HFFc6 (cell line): ENCODE measurements around the gene IL1RAPL1. TPM values are rescaled to one million over a fixed set of nuclear protein-coding genes. Genes with fewer than 3 reads are reported as not detected.

Source experiments
- DNase-seq: peaks from one replicate; pipeline ENCODE4 v3.0.0-alpha.2; 2018
- H3K27ac Mint-ChIP-seq: 2 replicates; pipeline ENCODE4 v1.8.0; 2020; ENCODE audit warnings: mild to moderate bottlenecking, mixed read lengths
- H3K27me3 Mint-ChIP-seq: 2 replicates; pipeline ENCODE4 v1.8.0; 2021; ENCODE audit warnings: mild to moderate bottlenecking, moderate library complexity, mixed read lengths; ENCODE audit not compliant: insufficient read depth
- H3K36me3 Mint-ChIP-seq: 2 replicates; pipeline ENCODE4 v1.8.0; 2021; ENCODE audit warnings: low read depth, mixed read lengths
- H3K4me1 Mint-ChIP-seq: 2 replicates; pipeline ENCODE4 v1.8.0; 2020; ENCODE audit warnings: low read depth, mixed read lengths
- H3K4me3 Mint-ChIP-seq: 2 replicates; pipeline ENCODE4 v1.8.0; 2020; ENCODE audit warnings: mild to moderate bottlenecking, moderate library complexity, mixed read lengths
- H3K9me3 Mint-ChIP-seq: 2 replicates; pipeline ENCODE4 v1.8.0; 2020; ENCODE audit warnings: mild to moderate bottlenecking, mixed read lengths
- total RNA-seq, 6 experiments: library from RNA; stranded (reverse); fragmentation: NEBNext Ultra II Directional; extraction: Animal tissue kit (Norgen Biotek cat#: 25700); gene quantifications; 2 replicates in 1 of 6; 3 replicates in 5 of 6; pipeline ENCODE4 v1.2.3, GENCODE V29; 2021
- TF ChIP-seq, protein P1 (sequence below): fragments of 200-600 bp; sonication (generic); IDR thresholded peaks from 2 replicates; pipeline ENCODE4 v1.5.0; 2021; ENCODE audit warnings: antibody characterized with exemption, mild to moderate bottlenecking

IL1RAPL1 gene
- total RNA-seq, 6 experiments from 2014 or later, result not detected

DNA sequence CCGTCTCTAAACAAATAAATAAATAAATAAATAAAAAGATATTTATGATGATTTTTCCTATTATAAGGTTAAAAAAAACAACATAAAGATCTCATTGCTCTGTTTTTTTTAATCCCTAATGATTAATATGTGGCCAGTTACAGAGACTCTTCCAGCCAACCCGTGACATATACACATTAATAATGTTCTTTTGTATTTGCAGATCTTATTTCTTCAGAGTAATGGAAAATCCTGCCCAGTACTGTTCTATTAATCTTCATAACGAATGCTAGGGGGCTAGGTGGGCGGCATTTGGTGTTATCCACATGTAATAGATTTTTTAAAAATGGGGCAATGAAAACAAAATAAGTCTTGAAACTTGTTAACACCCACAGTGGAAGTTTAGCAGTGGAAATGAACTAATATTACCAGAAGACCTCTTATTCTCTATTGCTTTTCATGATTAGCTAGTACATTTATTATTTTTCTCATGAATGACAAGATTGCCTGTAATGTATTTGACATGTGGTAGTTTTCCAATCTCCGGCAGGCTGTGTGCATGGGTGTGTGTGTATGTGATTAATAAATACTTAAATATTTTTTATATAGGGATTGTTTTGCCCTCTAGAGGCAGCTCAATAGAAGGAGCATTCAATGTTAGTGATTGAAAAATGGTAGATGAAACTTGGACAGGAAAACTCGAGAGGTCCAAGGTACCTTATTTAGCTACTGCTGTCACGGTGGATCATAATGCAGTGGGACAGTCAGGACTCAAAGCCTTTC is 457.4 kb downstream of the IL1RAPL1 start:
- no peaks in the 10 kb centered on the region; the same call in 1 of the 2 replicates for H3K9me3 Mint-ChIP-seq
- H3K36me3 Mint-ChIP-seq, result no peaks in the 10 kb centered on the region
- no peaks in the 10 kb centered on the region for H3K27me3 Mint-ChIP-seq
- TF ChIP-seq, protein P1, sequence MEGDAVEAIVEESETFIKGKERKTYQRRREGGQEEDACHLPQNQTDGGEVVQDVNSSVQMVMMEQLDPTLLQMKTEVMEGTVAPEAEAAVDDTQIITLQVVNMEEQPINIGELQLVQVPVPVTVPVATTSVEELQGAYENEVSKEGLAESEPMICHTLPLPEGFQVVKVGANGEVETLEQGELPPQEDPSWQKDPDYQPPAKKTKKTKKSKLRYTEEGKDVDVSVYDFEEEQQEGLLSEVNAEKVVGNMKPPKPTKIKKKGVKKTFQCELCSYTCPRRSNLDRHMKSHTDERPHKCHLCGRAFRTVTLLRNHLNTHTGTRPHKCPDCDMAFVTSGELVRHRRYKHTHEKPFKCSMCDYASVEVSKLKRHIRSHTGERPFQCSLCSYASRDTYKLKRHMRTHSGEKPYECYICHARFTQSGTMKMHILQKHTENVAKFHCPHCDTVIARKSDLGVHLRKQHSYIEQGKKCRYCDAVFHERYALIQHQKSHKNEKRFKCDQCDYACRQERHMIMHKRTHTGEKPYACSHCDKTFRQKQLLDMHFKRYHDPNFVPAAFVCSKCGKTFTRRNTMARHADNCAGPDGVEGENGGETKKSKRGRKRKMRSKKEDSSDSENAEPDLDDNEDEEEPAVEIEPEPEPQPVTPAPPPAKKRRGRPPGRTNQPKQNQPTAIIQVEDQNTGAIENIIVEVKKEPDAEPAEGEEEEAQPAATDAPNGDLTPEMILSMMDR, result no peak; the same call in 1 of the 2 replicates
- no peaks in the 10 kb centered on the region for H3K4me1 Mint-ChIP-seq
- no peak for DNase-seq
- no peak overlapping the region for H3K27ac Mint-ChIP-seq
- H3K4me3 Mint-ChIP-seq, result no peak overlapping the region

DNA sequence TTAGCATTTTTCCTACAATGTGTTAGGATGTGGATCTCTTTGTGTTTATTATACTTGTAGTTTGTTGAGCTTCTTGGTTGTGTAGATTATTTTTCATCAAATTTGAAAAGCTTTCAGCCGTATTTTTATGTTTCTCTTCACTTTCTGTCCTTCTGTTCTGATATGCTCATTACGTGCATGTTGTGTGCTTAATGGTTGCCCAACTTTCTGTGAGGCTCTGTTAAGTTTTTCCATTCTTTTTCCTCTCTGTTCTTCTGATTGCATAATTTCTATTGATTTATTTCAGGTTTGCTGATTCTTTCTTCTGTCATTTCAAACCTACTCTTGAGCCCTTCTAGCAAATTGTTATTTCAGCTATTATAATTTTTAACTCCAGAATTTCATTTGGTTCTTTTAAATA is 478.2 kb downstream of the IL1RAPL1 start:
- TF ChIP-seq, protein P1, result no peak
- no peaks in the 10 kb centered on the region for H3K36me3 Mint-ChIP-seq
- no peaks in the 10 kb centered on the region for H3K4me1 Mint-ChIP-seq
- no peak overlapping the region for H3K27ac Mint-ChIP-seq
- peaks cover 4% of the 10 kb centered on the region; the same call in 1 of the 2 replicates for H3K9me3 Mint-ChIP-seq
- no peak overlapping the region for H3K4me3 Mint-ChIP-seq
- H3K27me3 Mint-ChIP-seq, result no peaks in the 10 kb centered on the region
- no peak for DNase-seq

DNA sequence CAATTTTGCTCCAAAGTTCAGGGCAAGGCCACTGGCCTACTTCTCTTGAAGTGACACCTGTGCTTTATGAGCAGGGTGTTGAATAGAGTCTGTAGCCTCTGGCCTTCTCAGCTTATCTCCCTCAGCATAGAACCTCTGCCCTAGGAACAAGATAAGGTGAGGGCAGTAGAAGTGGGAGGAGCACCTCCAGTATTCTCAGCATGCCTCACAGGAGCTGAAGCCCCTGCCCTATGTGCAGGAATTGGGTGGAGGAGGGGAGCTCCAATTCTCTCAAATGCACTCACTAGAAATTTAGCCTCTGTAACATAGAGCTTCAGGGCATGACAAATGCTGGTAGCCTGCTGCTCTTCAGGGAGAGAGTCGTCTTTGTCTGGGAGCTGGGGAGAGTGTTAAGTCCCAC is 479.3 kb downstream of the IL1RAPL1 start:
- DNase-seq, result no peak
- no peak overlapping the region for H3K27ac Mint-ChIP-seq
- H3K36me3 Mint-ChIP-seq, result no peaks in the 10 kb centered on the region
- peaks cover 4% of the 10 kb centered on the region; the same call in 1 of the 2 replicates for H3K9me3 Mint-ChIP-seq
- H3K4me1 Mint-ChIP-seq, result no peaks in the 10 kb centered on the region
- TF ChIP-seq, protein P1, result no peak
- no peak overlapping the region for H3K4me3 Mint-ChIP-seq
- no peaks in the 10 kb centered on the region for H3K27me3 Mint-ChIP-seq

DNA sequence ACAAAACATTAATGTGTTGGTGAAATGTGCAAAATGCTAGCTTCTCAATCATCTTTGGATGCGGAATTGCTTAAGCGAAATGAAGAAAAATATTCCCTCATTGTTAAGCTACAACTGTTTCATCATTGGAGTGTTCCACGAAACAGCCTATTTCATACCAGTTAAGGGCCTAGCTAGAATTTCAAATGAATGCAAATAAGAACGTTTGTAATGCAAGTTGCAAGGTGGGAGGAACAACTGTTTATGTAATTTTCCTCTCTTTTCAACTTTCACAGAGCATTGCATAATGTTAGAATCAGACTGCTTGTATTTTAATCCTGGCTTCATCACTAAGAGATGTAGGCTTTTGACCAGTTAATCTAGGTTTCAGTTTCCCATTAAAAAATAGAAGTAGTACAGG is 480.1 kb downstream of the IL1RAPL1 start:
- Mint-ChIP-seq H3K4me1 (no peaks in the 10 kb centered on the region; the same call in 1 of the 2 replicates), H3K4me3 (no peak overlapping the region), H3K9me3 (peaks cover 4% of the 10 kb centered on the region; the same call in 1 of the 2 replicates), H3K36me3 (no peaks in the 10 kb centered on the region), H3K27me3 (no peaks in the 10 kb centered on the region), H3K27ac (no peak overlapping the region)
- TF ChIP-seq, protein P1, result no peak
- DNase-seq, result no peak

DNA sequence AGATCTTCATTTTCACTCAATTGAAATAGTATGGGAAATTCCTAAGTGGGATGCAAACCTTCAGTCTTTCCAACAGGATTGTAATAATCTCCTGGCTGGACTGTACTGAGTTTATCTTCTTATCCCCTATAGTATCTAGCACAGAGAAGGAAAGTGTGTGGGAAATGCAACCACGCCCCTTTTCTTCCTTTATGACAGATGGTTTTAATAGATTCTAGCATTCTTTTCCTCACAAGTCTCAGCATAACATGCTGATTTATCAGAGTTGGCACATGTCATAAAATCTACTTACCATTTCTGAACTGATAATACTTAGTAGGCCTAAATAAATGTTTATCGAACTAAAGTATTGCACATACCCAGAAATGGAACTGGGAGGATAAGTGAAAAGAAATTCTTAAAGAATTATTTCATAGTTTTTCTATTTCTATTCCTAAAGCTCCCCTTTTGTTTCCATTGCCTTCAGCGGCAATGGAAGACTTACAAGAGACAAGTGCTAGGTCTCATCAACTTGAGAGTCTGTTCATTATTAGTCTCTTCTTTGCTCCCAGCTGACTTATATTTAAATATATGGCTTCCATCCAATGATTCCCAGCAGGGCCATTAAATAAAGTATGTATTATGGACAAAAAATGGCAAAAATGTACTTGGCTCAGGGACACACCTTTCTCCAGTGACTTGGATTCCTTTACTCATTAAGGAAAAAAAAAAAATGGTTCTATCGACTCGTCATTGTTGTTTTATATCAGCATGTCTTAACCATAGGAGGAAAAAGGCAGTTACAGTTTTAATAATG is 484.5 kb downstream of the IL1RAPL1 start:
- DNase-seq, result peak; percentile 10
- TF ChIP-seq, protein P1, result no peak
- Mint-ChIP-seq H3K4me1 (no peaks in the 10 kb centered on the region; the same call in 1 of the 2 replicates), H3K9me3 (no peaks in the 10 kb centered on the region; the same call in none of the 2 replicates), H3K4me3 (no peak overlapping the region), H3K27me3 (no peaks in the 10 kb centered on the region), H3K27ac (no peak overlapping the region; the same call in 1 of the 2 replicates), H3K36me3 (no peaks in the 10 kb centered on the region)
